Measurements from ENCODE around the gene DIP2C. TPM values are rescaled to one million over a fixed set of nuclear protein-coding genes. Genes with fewer than 3 reads are reported as not detected.

The DIP2C gene
- total RNA-seq, 1 experiment from 2014 or later, result 11.0 TPM

DNA sequence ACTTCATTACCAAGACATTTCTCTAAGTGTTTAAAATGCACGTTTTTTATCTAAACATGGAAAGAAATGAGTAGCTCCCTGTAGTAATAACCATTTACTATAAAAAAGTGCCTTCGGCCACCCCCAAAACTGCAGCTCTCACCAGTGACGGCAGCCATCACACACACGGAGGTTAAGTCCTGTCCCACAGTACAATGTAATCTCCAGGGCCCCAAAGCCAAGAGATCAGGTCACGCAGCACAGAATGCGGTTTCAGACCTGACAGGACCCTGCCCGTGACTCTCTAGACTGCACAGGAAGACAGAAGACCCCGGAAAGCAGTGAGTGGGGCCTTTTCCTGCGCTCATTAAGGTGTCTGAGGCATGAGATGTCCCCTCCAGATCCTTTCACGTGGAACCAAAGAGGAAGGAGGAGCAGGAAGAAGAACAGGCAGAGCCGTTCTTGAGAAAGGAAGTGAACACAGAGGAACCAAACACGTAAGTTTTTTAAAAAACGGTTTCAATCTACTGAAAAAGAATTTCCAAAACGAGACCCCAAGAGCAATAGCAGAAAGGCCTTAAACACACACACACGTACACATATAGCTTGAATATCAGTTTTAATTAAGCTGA lies 428.5 kb downstream of the DIP2C start:
- Mint-ChIP-seq H3K9me3 (ENCODE audit: low read depth, unreplicated experiment) (peaks cover 2% of the 10 kb centered on the region), H3K27me3 (ENCODE audit: unreplicated experiment) (no peaks in the 10 kb centered on the region), H3K4me1 (ENCODE audit: low read depth, unreplicated experiment) (peaks cover 18% of the 10 kb centered on the region), H3K36me3 (ENCODE audit: insufficient read depth, unreplicated experiment) (peaks cover 5% of the 10 kb centered on the region), H3K27ac (ENCODE audit: unreplicated experiment) (no peak overlapping the region), H3K4me3 (ENCODE audit: low read depth, unreplicated experiment) (no peak overlapping the region)
- TF ChIP-seq, protein P1, sequence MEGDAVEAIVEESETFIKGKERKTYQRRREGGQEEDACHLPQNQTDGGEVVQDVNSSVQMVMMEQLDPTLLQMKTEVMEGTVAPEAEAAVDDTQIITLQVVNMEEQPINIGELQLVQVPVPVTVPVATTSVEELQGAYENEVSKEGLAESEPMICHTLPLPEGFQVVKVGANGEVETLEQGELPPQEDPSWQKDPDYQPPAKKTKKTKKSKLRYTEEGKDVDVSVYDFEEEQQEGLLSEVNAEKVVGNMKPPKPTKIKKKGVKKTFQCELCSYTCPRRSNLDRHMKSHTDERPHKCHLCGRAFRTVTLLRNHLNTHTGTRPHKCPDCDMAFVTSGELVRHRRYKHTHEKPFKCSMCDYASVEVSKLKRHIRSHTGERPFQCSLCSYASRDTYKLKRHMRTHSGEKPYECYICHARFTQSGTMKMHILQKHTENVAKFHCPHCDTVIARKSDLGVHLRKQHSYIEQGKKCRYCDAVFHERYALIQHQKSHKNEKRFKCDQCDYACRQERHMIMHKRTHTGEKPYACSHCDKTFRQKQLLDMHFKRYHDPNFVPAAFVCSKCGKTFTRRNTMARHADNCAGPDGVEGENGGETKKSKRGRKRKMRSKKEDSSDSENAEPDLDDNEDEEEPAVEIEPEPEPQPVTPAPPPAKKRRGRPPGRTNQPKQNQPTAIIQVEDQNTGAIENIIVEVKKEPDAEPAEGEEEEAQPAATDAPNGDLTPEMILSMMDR (IDR thresholded peaks at IDR 0.05; ENCODE audit: unreplicated experiment), result no peak
- CTCF ChIA-PET, result no interaction called here
- intact Hi-C loops (cut with micrococcal nuclease; ENCODE audit: unreplicated experiment), result no loop called here
- no peak for DNase-seq
- no TSS peak for BruUV-seq (replicated peaks)

DNA sequence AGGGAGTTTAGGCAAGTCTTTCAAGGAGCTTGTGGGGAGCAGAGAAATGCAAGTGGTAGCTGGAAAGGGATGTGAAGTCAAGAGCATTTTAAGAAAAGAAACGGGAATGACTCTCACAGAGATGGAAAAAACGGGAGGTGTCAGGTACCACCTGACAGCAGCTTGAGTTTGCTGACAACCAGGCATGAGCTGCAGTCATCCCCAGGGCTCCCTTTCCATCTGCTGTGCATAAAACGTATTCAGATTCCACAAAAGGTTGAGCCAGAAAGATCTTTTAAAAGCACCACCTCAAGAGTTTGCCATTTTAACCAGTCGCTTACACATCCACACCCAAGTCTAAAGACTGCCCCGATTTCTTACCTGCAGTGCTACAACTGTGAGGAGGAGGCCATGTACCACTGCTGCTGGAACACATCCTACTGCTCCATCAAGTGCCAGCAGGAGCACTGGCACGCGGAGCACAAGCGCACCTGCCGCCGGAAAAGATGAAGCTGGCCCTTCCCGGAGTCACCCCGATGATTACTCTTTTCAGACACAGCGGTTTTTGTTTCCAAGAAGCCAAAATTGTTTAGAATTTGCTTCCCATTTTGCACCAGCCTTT lies 437.4 kb downstream of the DIP2C start:
- Mint-ChIP-seq H3K36me3 (ENCODE audit: insufficient read depth, unreplicated experiment) (peaks cover 4% of the 10 kb centered on the region), H3K4me3 (ENCODE audit: low read depth, unreplicated experiment) (no peak overlapping the region), H3K9me3 (ENCODE audit: low read depth, unreplicated experiment) (no peaks in the 10 kb centered on the region), H3K27ac (ENCODE audit: unreplicated experiment) (no peak overlapping the region), H3K4me1 (ENCODE audit: low read depth, unreplicated experiment) (no peaks in the 10 kb centered on the region), H3K27me3 (ENCODE audit: unreplicated experiment) (no peaks in the 10 kb centered on the region)
- CTCF ChIA-PET, result no interaction called here
- no TSS peak for BruUV-seq (replicated peaks)
- no peak for DNase-seq
- TF ChIP-seq, protein P1 (IDR thresholded peaks at IDR 0.05; ENCODE audit: unreplicated experiment), result no peak
- intact Hi-C loops (cut with micrococcal nuclease; ENCODE audit: unreplicated experiment), result no loop called here

DNA sequence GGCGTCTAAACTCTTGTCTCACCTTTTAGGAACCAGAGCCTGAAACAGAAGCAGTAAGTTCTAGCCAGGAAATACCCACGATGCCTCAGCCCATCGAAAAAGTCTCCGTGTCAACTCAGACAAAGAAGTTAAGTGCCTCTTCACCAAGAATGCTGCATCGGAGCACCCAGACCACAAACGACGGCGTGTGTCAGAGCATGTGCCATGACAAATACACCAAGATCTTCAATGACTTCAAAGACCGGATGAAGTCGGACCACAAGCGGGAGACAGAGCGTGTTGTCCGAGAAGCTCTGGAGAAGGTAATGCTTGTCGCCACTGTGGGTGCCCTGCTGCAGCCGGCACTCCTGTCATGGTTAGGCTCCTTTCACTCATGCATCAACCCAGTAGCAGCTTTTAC lies 441.2 kb downstream of the DIP2C start:
- BruUV-seq (replicated peaks), result no TSS peak
- peaks cover 4% of the 10 kb centered on the region for H3K36me3 Mint-ChIP-seq (ENCODE audit: insufficient read depth, unreplicated experiment)
- TF ChIP-seq, protein P1 (IDR thresholded peaks at IDR 0.05; ENCODE audit: unreplicated experiment), result no peak
- CTCF ChIA-PET, result no interaction called here
- DNase-seq, result no peak
- no peak overlapping the region for H3K27ac Mint-ChIP-seq (ENCODE audit: unreplicated experiment)
- H3K9me3 Mint-ChIP-seq (ENCODE audit: low read depth, unreplicated experiment), result no peaks in the 10 kb centered on the region
- no peaks in the 10 kb centered on the region for H3K4me1 Mint-ChIP-seq (ENCODE audit: low read depth, unreplicated experiment)
- H3K4me3 Mint-ChIP-seq (ENCODE audit: low read depth, unreplicated experiment), result no peak overlapping the region
- intact Hi-C loops (cut with micrococcal nuclease; ENCODE audit: unreplicated experiment), result no loop called here
- H3K27me3 Mint-ChIP-seq (ENCODE audit: unreplicated experiment), result no peaks in the 10 kb centered on the region

DNA sequence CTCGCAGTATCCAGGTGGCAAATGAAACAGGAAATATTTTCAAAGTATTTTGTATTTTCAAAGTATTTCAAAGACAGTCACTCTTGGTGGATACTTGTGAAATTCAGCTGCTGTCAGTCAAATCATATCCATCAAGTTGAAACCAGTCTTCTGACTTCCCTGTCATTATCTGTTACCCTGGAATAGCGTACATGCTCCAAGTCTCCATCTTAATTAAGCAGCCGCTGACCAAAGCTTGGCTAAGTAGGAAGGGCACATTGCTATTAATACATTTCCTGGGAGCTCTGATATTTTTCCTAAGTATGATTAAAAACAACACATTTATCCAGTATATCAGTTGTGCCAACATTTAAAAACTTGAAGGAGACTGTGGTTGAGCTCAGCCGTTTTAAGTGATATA lies 442.0 kb downstream of the DIP2C start:
- no TSS peak for BruUV-seq (replicated peaks)
- Mint-ChIP-seq H3K36me3 (ENCODE audit: insufficient read depth, unreplicated experiment) (peaks cover 4% of the 10 kb centered on the region), H3K27me3 (ENCODE audit: unreplicated experiment) (no peaks in the 10 kb centered on the region), H3K27ac (ENCODE audit: unreplicated experiment) (no peak overlapping the region), H3K4me1 (ENCODE audit: low read depth, unreplicated experiment) (no peaks in the 10 kb centered on the region), H3K9me3 (ENCODE audit: low read depth, unreplicated experiment) (no peaks in the 10 kb centered on the region), H3K4me3 (ENCODE audit: low read depth, unreplicated experiment) (no peak overlapping the region)
- CTCF ChIA-PET, result no interaction called here
- intact Hi-C loops (cut with micrococcal nuclease; ENCODE audit: unreplicated experiment), result no loop called here
- TF ChIP-seq, protein P1 (IDR thresholded peaks at IDR 0.05; ENCODE audit: unreplicated experiment), result no peak
- no peak for DNase-seq

Measured in Calu3 (cell line).